Measurements from ENCODE around the gene GNG7. TPM values are rescaled to one million over a fixed set of nuclear protein-coding genes. Genes with fewer than 3 reads are reported as not detected.
A peak's percentile ranks its signal among the peaks of the same experiment; 100 is the strongest.
"Not testable (repeated sequence)": the region's sequence is repeated elsewhere in the genome, so short reads cannot be mapped to it uniquely, and the experiment has no call there.

The GNG7 gene
- total RNA-seq, 4 donors from 2014 or later = 4.7 to 15.6 (median 9.2) TPM

DNA sequence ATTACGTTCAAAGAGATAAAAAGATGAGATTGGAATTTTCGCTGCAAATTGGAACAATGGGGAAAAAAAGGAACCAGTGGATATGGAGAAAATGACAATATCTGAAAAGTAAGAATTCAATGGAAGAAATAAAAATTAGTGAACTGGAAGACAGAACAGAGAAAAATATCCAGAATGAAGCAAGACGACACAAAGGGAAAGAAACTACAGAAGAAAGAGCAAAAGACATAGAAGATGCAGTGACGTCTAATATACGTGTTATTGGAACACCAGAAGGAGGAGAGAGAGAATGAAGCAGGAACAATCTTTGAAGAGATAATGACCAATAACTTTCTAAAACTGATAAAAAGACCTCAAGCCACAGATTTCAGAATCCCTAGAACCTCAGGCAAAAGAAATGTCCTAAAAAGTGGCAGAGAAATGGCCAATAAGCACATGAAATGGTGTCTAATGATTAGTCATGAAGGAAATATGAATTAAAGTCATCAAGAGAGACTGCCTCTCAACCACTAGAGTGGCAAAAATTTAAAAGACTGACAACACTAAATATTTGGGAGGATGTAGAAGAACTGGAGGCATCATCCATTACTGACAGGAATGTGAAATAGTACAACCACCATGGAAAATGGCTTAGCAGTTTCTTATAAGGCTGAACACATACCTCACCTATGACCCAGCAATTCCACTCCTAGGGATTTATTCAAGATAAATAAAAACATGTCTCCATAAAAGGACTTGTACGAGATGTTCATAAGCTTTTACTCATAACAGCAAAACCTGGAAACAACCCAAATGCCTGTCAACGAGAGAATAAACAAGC lies 170.0 kb downstream of the GNG7 start:
- H3K27ac ChIP-seq = peak overlapping the region in 2 of 4 donors; percentile 55 to 61
- ATAC-seq = peak; percentile 63
- TF ChIP-seq, protein P1, sequence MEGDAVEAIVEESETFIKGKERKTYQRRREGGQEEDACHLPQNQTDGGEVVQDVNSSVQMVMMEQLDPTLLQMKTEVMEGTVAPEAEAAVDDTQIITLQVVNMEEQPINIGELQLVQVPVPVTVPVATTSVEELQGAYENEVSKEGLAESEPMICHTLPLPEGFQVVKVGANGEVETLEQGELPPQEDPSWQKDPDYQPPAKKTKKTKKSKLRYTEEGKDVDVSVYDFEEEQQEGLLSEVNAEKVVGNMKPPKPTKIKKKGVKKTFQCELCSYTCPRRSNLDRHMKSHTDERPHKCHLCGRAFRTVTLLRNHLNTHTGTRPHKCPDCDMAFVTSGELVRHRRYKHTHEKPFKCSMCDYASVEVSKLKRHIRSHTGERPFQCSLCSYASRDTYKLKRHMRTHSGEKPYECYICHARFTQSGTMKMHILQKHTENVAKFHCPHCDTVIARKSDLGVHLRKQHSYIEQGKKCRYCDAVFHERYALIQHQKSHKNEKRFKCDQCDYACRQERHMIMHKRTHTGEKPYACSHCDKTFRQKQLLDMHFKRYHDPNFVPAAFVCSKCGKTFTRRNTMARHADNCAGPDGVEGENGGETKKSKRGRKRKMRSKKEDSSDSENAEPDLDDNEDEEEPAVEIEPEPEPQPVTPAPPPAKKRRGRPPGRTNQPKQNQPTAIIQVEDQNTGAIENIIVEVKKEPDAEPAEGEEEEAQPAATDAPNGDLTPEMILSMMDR (IDR thresholded peaks at IDR 0.05) = peak in 1 of 4 experiments; percentile 7
- TF ChIP-seq POLR2A (IDR thresholded peaks at IDR 0.05) (no peak), EP300 (IDR thresholded peaks at IDR 0.05) (no peak), POLR2AphosphoS5 (IDR thresholded peaks at IDR 0.05) (no peak)
- H3K27me3 ChIP-seq = no peaks in the 10 kb centered on the region
- peaks cover 0 to 3% (median 0%) of the 10 kb centered on the region in 3 donors for H3K4me1 ChIP-seq
- 70 to 77% methylated on average over 6 to 7 of the region's 7 CpGs for WGBS, 2 donors (ENCODE audit: low coverage in 1 of 2)
- no peaks in the 10 kb centered on the region for H3K36me3 ChIP-seq
- H3K4me3 ChIP-seq = no peak overlapping the region
- H3K9me3 ChIP-seq = peaks cover 0 to 8% (median 0%) of the 10 kb centered on the region in 3 donors

- WGBS, 2 donors (ENCODE audit: low coverage in 1 of 2) = 90% methylated on average over 4 of the region's 10 CpGs; no CpG with 5 or more reads in 1 of the 2 donors
- peaks cover 0 to 12% (median 6%) of the 10 kb centered on the region in 3 donors for H3K4me1 ChIP-seq
- not testable (repeated sequence) for ATAC-seq, H3K27me3 ChIP-seq, H3K9me3 ChIP-seq, H3K36me3 ChIP-seq, H3K4me3 ChIP-seq, H3K27ac ChIP-seq
These were observed 172.6 kb downstream of the GNG7 start for GRCh38 chr19:2529942-2530341.

DNA sequence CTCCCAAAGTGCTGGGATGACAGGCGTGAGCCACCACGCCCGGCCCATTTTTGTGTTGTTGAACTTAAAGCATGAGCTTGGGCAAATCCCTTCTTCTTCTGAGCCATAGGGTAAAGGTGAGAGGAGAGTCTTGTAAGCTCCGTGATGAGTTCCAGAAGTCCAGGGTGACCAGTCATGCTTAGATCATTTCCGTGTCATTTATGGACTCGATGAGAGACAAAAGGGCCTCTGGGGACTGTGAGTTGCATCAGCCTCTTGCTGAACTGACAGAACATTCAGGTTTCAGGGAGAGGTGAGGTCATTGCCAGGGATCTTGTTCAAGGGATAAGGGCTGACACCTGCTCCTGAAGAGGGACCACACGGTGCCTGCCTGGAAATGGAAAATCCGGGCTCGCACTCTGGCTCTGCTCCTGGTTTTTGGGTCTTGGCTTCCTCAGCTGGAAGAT lies 173.0 kb downstream of the GNG7 start:
- H3K9me3 ChIP-seq = peaks cover 0 to 5% (median 0%) of the 10 kb centered on the region in 3 donors
- WGBS, 2 donors (ENCODE audit: low coverage in 1 of 2) = 59% methylated on average over 3 of the region's 9 CpGs; no CpG with 5 or more reads in 1 of the 2 donors
- ATAC-seq = peak; percentile 30
- TF ChIP-seq POLR2AphosphoS5 (IDR thresholded peaks at IDR 0.05) (no peak), EP300 (IDR thresholded peaks at IDR 0.05) (no peak), POLR2A (IDR thresholded peaks at IDR 0.05) (no peak)
- TF ChIP-seq, protein P1 (IDR thresholded peaks at IDR 0.05) = no peak
- no peaks in the 10 kb centered on the region for H3K27me3 ChIP-seq
- no peak overlapping the region for H3K4me3 ChIP-seq
- H3K36me3 ChIP-seq = no peaks in the 10 kb centered on the region
- H3K27ac ChIP-seq = no peak overlapping the region
- H3K4me1 ChIP-seq = peaks cover 0 to 17% (median 6%) of the 10 kb centered on the region in 3 donors

GRCh38 chr19:2528675-2529101 lies 173.8 kb downstream of the GNG7 start:
- Histone ChIP-seq H3K36me3 (no peaks in the 10 kb centered on the region), H3K4me3 (no peak overlapping the region), H3K4me1 (peaks cover 0 to 25% (median 6%) of the 10 kb centered on the region in 3 donors), H3K9me3 (no peaks in the 10 kb centered on the region), H3K27ac (no peak overlapping the region), H3K27me3 (no peaks in the 10 kb centered on the region)
- WGBS, 2 donors (ENCODE audit: low coverage in 1 of 2) = 85 to 94% methylated on average over 3 to 4 of the region's 8 CpGs
- TF ChIP-seq, protein P1 (IDR thresholded peaks at IDR 0.05) = no peak
- no peak for TF ChIP-seq EP300 (IDR thresholded peaks at IDR 0.05)
- no peak for TF ChIP-seq POLR2A (IDR thresholded peaks at IDR 0.05)
- no peak for TF ChIP-seq POLR2AphosphoS5 (IDR thresholded peaks at IDR 0.05)
- ATAC-seq = no peak

GRCh38 chr19:2527686-2528085 lies 174.8 kb downstream of the GNG7 start:
- Histone ChIP-seq H3K27ac (no peak overlapping the region), H3K9me3 (no peaks in the 10 kb centered on the region), H3K4me1 (peaks cover 0 to 30% (median 6%) of the 10 kb centered on the region in 3 donors), H3K4me3 (no peak overlapping the region), H3K27me3 (no peaks in the 10 kb centered on the region), H3K36me3 (no peaks in the 10 kb centered on the region)
- WGBS, 2 donors (ENCODE audit: low coverage in 1 of 2) = 83 to 100% methylated on average over 1 to 2 of the region's 4 CpGs
- TF ChIP-seq POLR2AphosphoS5 (IDR thresholded peaks at IDR 0.05) = no peak
- TF ChIP-seq, protein P1 (IDR thresholded peaks at IDR 0.05) = no peak
- TF ChIP-seq EP300 (IDR thresholded peaks at IDR 0.05) = no peak
- no peak for TF ChIP-seq POLR2A (IDR thresholded peaks at IDR 0.05)
- ATAC-seq = no peak
